Measurements from ENCODE around the gene NBAS.
"Not testable (repeated sequence)": the region's sequence is repeated elsewhere in the genome, so short reads cannot be mapped to it uniquely, and the experiment has no call there.

NBAS gene

GRCh38 chr2:15527074-15527739 is 33.9 kb downstream of the NBAS start:
- DNase-seq (ENCODE audit: low spot score), result no peak

- DNase-seq (ENCODE audit: low spot score), result no peak
Observed at GRCh38 chr2:15521641-15522181, 39.4 kb downstream of the NBAS start.

GRCh38 chr2:15520346-15520745 is 40.8 kb downstream of the NBAS start:
- DNase-seq (ENCODE audit: low spot score), result no peak

- DNase-seq (ENCODE audit: low spot score), result not testable (repeated sequence)
Observed at GRCh38 chr2:15518759-15519158, 42.4 kb downstream of the NBAS start.

GRCh38 chr2:15517793-15518192 is 43.3 kb downstream of the NBAS start:
- DNase-seq (ENCODE audit: low spot score), result no peak

GRCh38 chr2:15511686-15512085 is 49.4 kb downstream of the NBAS start:
- no peak for DNase-seq (ENCODE audit: low spot score)

GRCh38 chr2:15510552-15510951 is 50.6 kb downstream of the NBAS start:
- no peak for DNase-seq (ENCODE audit: low spot score)

- no peak for DNase-seq (ENCODE audit: low spot score)
Observed at GRCh38 chr2:15510131-15510530, 51.0 kb downstream of the NBAS start.

- DNase-seq (ENCODE audit: low spot score), result no peak
Observed at GRCh38 chr2:15507697-15508096, 53.4 kb downstream of the NBAS start.

- no peak for DNase-seq (ENCODE audit: low spot score)
Observed at GRCh38 chr2:15507061-15507460, 54.1 kb downstream of the NBAS start.

GRCh38 chr2:15506229-15506819 is 54.8 kb downstream of the NBAS start:
- no peak for DNase-seq (ENCODE audit: low spot score)

- DNase-seq (ENCODE audit: low spot score), result no peak
Observed at GRCh38 chr2:15504882-15505663, 56.1 kb downstream of the NBAS start.

- not testable (repeated sequence) for DNase-seq (ENCODE audit: low spot score)
Observed at GRCh38 chr2:15499251-15499650, 61.9 kb downstream of the NBAS start.

- no peak for DNase-seq (ENCODE audit: low spot score)
Observed at GRCh38 chr2:15498554-15498953, 62.6 kb downstream of the NBAS start.

- DNase-seq (ENCODE audit: low spot score), result no peak
Observed at GRCh38 chr2:15494877-15495276, 66.3 kb downstream of the NBAS start.

- DNase-seq (ENCODE audit: low spot score), result no peak
Observed at GRCh38 chr2:15492773-15493325, 68.3 kb downstream of the NBAS start.

GRCh38 chr2:15486770-15487169 is 74.4 kb downstream of the NBAS start:
- no peak for DNase-seq (ENCODE audit: low spot score)

GRCh38 chr2:15485949-15486348 is 75.2 kb downstream of the NBAS start:
- no peak for DNase-seq (ENCODE audit: low spot score)

- no peak for DNase-seq (ENCODE audit: low spot score)
Observed at GRCh38 chr2:15481000-15481399, 80.1 kb downstream of the NBAS start.

- DNase-seq (ENCODE audit: low spot score), result no peak
Observed at GRCh38 chr2:15480552-15480951, 80.6 kb downstream of the NBAS start.

- no peak for DNase-seq (ENCODE audit: low spot score)
Observed at GRCh38 chr2:15472876-15473275, 88.3 kb downstream of the NBAS start.

- no peak for DNase-seq (ENCODE audit: low spot score)
Observed at GRCh38 chr2:15472133-15472532, 89.0 kb downstream of the NBAS start.

GRCh38 chr2:15471606-15472005 is 89.5 kb downstream of the NBAS start:
- no peak for DNase-seq (ENCODE audit: low spot score)

Data from LoVo (cell line).